Muscle layer of colon (tissue), 2 donors: ENCODE results near the gene ST3GAL3.
A peak's percentile ranks its signal among the peaks of the same experiment; 100 is the strongest.

Source experiments
- H3K27ac ChIP-seq: one replicate; pipeline ENCODE4 v1.7.0; 2013; ENCODE audit warnings: low read depth, mild to moderate bottlenecking, low read length, moderate library complexity
- H3K27me3 ChIP-seq, 2 donors: one replicate each; pipeline ENCODE4 v1.7.0; 2013; ENCODE audit warnings: low read length in 2 of 2, mild to moderate bottlenecking in 2 of 2; ENCODE audit not compliant: insufficient read depth in 2 of 2, control insufficient read depth in 1 of 2
- H3K36me3 ChIP-seq: one replicate; pipeline ENCODE4 v1.7.0; 2013; ENCODE audit warnings: mild to moderate bottlenecking, low read length; ENCODE audit not compliant: insufficient read depth
- H3K4me1 ChIP-seq: one replicate; pipeline ENCODE4 v1.7.0; 2013; ENCODE audit warnings: mild to moderate bottlenecking, low read length; ENCODE audit not compliant: insufficient read depth
- H3K4me3 ChIP-seq, 2 donors: one replicate each; pipeline ENCODE4 v1.7.0; 2013; ENCODE audit warnings: low read length in 2 of 2, low read depth in 1 of 2, mild to moderate bottlenecking in 1 of 2, moderate library complexity in 1 of 2
- H3K9ac ChIP-seq: one replicate; pipeline ENCODE4 v1.7.0; 2013; ENCODE audit warnings: low read length
- H3K9me3 ChIP-seq: one replicate; pipeline ENCODE4 v1.7.0; 2013; ENCODE audit warnings: mild to moderate bottlenecking, low read length
- donor health status: abdominal sarcoma.
- donor health status: Adenocarcinoma of cecum.

Gene ST3GAL3

DNA sequence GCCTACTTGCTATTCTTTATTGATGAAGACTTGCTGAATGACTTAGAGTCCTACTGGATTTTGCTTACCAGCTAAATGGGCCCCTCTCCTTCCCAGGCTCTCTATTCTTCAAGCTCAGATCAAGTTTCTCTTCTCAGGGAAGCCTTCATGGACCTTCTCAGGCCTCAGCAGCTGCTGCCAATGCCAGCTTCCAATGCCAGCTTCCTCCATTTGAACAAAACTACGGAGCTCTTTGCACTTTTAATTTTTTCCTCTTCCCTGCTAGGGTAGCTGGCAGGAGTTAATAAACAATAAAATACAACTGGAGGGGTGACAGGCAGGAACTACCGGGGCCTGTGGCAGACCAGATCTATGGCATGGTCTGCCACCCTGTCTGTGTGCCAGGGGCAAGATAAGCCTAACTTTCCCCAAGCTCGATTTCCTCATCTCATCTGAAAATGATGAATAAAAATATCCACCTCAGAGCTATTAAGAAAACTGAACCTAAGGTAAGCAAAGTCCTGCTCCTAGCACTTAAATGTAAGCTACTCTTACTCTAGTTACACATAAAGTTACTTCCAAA, 238.4 kb downstream of the ST3GAL3 start:
- Histone ChIP-seq H3K4me1 (peaks cover 23% of the 10 kb centered on the region), H3K27me3 (no peaks in the 10 kb centered on the region), H3K27ac (peak overlapping the region; percentile 95), H3K36me3 (peaks cover 2% of the 10 kb centered on the region), H3K4me3 (peak overlapping the region; percentile 93 to 95), H3K9ac (peak overlapping the region; percentile 72), H3K9me3 (no peaks in the 10 kb centered on the region)

DNA sequence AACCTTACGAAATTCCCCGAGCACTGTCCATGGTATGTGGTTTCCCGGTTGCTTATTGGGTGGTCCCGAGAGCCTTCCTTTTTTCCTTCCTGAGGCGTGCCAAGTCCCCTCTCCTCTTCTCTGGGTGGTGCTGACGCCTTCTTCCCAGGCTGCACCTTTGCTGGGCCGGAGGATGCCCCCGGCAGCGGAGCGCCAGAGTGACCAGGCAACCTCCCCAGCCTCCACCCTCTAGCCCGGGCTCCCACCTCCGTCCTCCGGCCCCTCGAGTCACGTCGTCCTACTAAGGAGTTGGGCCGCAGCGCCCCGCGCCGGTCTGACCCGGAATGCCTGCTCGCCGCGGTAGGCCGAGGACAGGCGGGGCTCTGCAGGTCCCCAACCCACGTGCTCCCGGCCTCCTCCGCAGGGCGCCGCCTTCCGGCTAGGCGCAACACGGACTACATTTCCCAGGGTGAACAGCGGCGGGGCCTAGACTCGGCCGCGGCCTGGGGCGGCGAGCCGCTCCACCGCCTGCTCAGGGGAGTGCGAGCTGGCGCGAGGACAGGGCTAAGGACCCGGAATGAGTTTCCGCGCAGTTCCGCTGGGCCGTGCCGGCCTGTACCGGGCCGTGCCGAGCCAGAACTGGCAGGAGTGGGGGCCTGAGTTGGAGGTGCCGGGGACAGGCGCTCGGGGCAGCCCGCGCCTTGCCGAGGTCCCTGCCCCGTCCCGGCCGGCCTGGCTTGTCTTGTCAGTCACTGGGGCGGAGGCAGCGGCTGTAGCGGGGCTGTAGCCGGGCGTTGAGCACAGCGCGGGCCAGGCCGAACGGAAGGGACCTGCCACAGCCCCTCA, 239.1 kb downstream of the ST3GAL3 start, which contains the start of gene IPO13:
IPO13 (plus strand) TSS at position 715 of the 825 bp plus-strand sequence. CDS start 651 bp downstream, outside the sequence.
- H3K4me1 ChIP-seq = peaks cover 23% of the 10 kb centered on the region
- peaks cover 7% of the 10 kb centered on the region for H3K36me3 ChIP-seq
- H3K4me3 ChIP-seq = peak within 1 kb of the TSS; percentile 93 to 95
- H3K9me3 ChIP-seq = no peaks in the 10 kb centered on the region
- no peaks in the 10 kb centered on the region for H3K27me3 ChIP-seq
- H3K27ac ChIP-seq = peak within 1 kb of the TSS; percentile 95
- H3K9ac ChIP-seq = peak within 1 kb of the TSS; percentile 72

DNA sequence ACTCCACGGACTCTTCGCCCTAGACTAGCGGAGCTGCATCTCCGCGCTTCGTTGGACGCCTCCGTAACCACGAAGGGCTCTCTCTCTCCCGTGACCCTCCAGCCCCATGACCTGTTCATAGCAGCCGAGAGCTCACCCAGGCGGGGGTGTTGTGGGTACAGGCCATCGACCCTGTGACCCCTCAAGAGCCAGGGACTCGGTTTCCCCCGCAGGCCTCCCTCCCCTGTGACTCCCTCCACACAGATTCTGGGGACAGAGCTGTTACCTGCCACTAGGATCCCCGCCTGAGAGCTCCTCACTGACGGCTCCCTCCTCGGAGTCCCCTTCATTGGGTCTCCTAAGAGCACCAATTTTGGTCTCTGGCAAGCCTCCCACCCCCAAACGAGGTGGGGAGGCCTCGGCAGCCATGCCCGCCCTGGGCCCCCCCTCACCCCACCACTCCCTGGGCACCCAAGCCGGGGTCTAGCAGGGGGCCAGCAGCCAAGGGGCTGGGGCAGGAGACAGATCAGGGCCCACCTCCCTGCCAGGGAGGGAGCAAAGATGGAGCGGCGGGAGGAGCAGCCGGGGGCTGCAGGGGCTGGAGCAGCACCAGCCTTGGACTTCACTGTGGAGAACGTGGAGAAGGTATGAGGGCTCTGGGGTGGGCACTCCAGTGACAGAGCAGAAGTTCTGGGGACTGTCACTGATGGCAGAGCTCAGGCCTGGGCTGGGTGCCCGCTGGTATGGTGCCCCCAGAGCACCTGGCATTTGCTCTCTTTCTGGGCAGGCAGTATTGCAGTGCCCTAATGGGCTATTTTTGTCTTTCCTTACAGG, 239.9 kb downstream of the ST3GAL3 start:
- Histone ChIP-seq H3K4me3 (peak overlapping the region; percentile 93 to 95), H3K9me3 (no peaks in the 10 kb centered on the region), H3K27me3 (no peaks in the 10 kb centered on the region), H3K27ac (peak overlapping the region; percentile 95), H3K9ac (peak overlapping the region; percentile 72), H3K36me3 (peaks cover 7% of the 10 kb centered on the region), H3K4me1 (peaks cover 23% of the 10 kb centered on the region)

DNA sequence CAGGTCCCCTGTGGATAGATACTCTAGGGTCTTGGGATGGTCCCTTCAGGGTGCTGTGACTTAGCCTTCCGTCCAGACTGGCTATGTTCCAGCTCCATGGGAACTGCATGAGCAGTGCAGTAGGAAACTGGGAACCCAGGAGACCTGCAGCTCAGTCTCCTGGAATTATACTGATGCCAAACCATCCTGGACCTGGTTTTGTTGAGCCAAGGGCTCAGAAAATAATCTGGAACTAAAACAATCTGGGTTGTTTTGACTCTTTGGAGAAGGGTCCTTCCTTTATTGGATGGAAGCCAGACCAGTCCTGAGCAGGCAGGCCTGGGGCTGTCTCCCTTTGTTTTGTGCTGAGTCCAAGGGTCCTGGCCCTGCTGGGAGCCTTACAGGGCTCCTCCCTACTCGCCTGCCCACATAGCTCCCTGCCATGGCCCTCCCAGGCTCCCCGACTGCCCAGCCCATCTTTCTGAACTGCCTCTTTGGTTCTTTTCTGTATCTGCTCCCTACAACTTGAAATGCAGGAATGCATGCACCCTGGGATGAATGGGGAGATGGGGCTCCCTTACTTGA, 240.6 kb downstream of the ST3GAL3 start:
- Histone ChIP-seq H3K9ac (no peak overlapping the region), H3K4me1 (peaks cover 23% of the 10 kb centered on the region), H3K27ac (peak overlapping the region; percentile 95), H3K4me3 (peak overlapping the region in 1 of 2 donors; percentile 95), H3K27me3 (no peaks in the 10 kb centered on the region), H3K36me3 (peaks cover 7% of the 10 kb centered on the region), H3K9me3 (no peaks in the 10 kb centered on the region)

DNA sequence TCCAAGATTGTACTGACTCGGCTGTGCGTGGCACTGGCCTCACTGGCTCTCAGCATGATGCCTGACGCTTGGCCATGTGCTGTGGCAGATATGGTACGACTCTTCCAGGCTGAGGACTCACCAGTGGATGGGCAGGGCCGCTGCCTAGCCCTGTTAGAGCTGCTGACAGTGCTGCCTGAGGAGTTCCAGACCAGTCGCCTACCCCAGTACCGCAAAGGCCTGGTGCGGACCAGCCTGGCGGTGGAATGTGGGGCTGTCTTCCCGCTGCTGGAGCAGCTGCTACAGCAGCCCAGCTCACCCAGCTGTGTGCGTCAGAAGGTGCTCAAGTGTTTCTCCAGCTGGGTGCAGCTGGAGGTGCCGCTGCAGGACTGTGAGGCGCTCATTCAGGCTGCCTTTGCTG, 242.3 kb downstream of the ST3GAL3 start:
- peaks cover 20% of the 10 kb centered on the region for H3K4me1 ChIP-seq
- no peaks in the 10 kb centered on the region for H3K27me3 ChIP-seq
- H3K9ac ChIP-seq = no peak overlapping the region
- H3K36me3 ChIP-seq = peaks cover 7% of the 10 kb centered on the region
- no peak overlapping the region for H3K27ac ChIP-seq
- no peaks in the 10 kb centered on the region for H3K9me3 ChIP-seq
- no peak overlapping the region for H3K4me3 ChIP-seq

DNA sequence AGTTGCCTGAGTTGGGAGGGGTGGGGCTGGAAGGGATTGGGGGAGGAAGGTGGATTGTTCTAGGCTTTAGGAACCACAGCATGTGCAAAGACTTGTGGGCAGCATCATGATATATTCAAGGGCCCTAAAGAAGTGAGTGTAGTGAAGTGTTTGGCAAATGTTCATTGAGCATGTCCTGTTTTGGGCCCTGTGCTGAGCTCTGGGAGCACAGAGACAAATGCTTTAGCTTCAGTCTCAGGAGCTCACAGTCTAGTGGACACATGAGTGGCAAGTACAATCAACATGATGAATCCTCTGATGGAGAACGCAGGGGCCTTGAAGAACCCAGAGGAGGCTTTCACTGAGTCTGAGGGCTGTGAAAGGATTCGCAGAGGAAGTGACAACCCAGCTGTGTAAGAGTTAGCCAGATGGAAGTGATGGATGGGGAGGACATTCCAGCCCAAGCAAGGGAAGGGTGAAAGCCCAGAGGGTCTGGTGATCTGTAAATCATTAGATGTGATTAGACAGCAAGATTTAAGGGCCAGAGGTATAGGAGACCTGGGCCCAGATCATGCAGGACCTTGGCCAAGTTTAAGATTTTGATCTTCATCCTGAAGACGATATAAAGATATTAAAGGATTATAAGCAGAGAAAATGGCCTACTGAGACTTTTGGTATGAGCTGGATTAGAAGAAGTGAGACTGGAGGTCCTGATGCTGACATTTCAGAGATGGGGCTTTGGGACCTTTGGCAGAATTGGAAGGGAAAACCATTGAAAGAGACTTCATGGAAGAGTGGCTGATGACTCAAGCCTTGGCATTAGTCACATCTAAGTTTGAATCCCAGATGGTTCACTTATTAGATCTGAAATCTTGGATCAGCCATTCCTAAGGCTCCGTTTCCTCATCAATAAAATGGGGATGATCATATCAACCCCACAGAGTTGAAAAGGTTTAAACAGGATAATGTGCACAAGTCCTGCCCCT, 244.0 kb downstream of the ST3GAL3 start:
- no peaks in the 10 kb centered on the region for H3K9me3 ChIP-seq
- H3K4me1 ChIP-seq = peaks cover 16% of the 10 kb centered on the region
- H3K4me3 ChIP-seq = no peak overlapping the region
- H3K36me3 ChIP-seq = peaks cover 7% of the 10 kb centered on the region
- no peak overlapping the region for H3K9ac ChIP-seq
- no peaks in the 10 kb centered on the region for H3K27me3 ChIP-seq
- no peak overlapping the region for H3K27ac ChIP-seq

DNA sequence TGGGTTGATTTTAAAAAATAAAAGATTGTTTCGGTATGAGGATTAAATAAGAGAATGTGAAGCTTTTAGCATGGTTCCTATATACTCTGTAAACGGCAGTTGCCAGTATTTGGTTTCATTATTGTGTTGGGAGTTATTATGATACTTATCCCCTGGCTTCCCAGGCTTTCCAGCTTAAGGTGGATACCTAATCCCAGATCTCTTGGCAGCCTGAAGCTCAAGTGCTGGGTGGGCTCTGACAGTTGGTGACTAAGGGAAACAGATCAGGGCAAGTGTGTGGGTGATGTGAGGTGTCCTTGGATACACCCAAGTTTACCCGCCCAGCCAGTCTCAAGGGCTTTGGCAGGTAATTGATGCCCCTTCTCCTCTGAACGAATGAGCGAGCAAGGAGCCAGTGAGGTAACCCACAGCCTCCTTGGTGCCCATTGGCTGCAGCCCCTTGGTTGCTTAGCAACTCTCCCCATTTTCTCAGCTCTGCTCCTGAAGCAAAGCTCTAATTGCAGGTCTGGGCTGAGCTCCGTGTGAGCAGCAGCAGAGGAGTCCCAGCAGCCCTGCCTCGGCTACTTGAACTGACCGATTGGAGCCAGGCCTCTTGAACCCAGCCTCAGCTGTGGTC, 245.5 kb downstream of the ST3GAL3 start:
- Histone ChIP-seq H3K4me1 (peaks cover 11% of the 10 kb centered on the region), H3K9me3 (no peaks in the 10 kb centered on the region), H3K36me3 (peaks cover 23% of the 10 kb centered on the region), H3K9ac (no peak overlapping the region), H3K27ac (no peak overlapping the region), H3K4me3 (no peak overlapping the region), H3K27me3 (no peaks in the 10 kb centered on the region)

DNA sequence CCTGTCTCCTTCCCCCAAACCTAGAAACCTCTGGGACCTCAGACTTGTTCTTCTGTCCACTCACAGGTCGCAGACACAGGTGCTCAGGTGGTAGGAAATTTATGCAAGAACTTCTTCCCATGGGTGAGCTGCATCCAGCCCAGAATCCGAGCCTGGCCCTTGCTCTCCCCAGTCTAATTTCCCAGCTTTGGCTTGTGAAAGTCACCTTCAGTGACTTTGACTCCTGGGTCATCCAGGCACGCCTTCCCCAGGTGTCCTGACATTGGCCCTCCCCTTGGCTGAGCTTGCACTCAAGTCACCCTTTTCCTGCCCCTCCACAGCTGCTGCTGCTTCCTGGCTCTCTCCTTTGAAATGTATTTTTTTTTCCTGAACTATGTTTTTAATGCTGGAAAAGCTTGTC, 246.0 kb downstream of the ST3GAL3 start:
- Histone ChIP-seq H3K4me1 (peaks cover 5% of the 10 kb centered on the region), H3K9me3 (no peaks in the 10 kb centered on the region), H3K4me3 (no peak overlapping the region), H3K9ac (no peak overlapping the region), H3K36me3 (peaks cover 28% of the 10 kb centered on the region), H3K27me3 (no peaks in the 10 kb centered on the region), H3K27ac (no peak overlapping the region)

DNA sequence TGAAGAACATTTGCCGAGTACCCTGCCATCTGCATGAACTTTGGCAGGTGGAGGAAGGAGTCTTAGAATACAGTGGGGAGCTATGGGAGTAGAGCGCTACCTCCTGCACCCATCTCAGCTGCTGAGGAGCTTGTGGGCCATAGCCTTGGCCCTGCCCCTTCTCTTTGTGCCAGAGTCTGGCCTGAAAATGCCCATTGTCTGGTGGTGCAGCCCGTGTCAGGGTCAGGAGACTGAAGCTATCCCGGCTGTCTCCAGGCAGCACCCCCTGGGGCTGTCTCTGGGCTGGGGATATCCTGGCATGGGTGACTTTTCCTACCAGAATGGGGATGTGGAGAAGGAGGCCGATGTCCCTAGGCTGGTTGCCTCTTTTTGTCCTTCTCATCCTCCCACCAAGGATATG, 246.7 kb downstream of the ST3GAL3 start:
- H3K4me1 ChIP-seq = no peaks in the 10 kb centered on the region
- H3K36me3 ChIP-seq = peaks cover 35% of the 10 kb centered on the region
- no peak overlapping the region for H3K4me3 ChIP-seq
- no peak overlapping the region for H3K27ac ChIP-seq
- no peaks in the 10 kb centered on the region for H3K27me3 ChIP-seq
- no peaks in the 10 kb centered on the region for H3K9me3 ChIP-seq
- no peak overlapping the region for H3K9ac ChIP-seq

DNA sequence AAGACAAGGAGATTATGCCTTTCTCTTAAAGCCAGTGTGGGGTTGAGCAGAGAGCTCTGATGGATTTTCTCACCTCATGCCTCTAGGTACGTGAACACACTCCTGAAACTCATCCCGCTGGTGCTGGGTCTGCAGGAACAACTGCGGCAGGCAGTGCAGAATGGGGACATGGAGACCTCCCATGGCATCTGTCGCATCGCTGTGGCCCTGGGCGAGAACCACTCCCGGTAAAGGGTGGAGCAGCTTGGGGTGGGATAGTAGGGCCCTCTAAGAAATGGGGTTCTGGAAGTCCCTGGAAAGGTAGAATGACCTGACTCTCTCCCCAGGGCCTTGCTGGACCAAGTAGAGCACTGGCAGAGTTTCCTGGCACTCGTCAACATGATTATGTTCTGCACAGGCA, 248.9 kb downstream of the ST3GAL3 start:
- no peaks in the 10 kb centered on the region for H3K9me3 ChIP-seq
- H3K36me3 ChIP-seq = peaks cover 50% of the 10 kb centered on the region
- no peak overlapping the region for H3K27ac ChIP-seq
- H3K9ac ChIP-seq = no peak overlapping the region
- no peaks in the 10 kb centered on the region for H3K27me3 ChIP-seq
- H3K4me1 ChIP-seq = no peaks in the 10 kb centered on the region
- no peak overlapping the region for H3K4me3 ChIP-seq
